NCI-H345 treated with DMSO at 0.1 percent for 48 hours (cell line): ENCODE data around the gene ZFAND5.

Source experiments
- DNase-seq: peaks from one replicate; lab custom pipeline; 2025; ENCODE audit not compliant: unreplicated experiment; lab: John Stamatoyannopoulos, UW

The ZFAND5 gene

GRCh38 chr9:72326641-72327040, 38.4 kb downstream of the ZFAND5 start:
- no peak for DNase-seq

- DNase-seq, result no peak
Observed at GRCh38 chr9:72324974-72325373, 40.0 kb downstream of the ZFAND5 start.

GRCh38 chr9:72322678-72323077, 42.3 kb downstream of the ZFAND5 start:
- DNase-seq, result no peak

- no peak for DNase-seq
Observed at GRCh38 chr9:72322259-72322658, 42.7 kb downstream of the ZFAND5 start.

- no peak for DNase-seq
Observed at GRCh38 chr9:72315510-72316311, 49.3 kb downstream of the ZFAND5 start.

GRCh38 chr9:72315089-72315509, 49.9 kb downstream of the ZFAND5 start:
- DNase-seq, result no peak

- DNase-seq, result no peak
Observed at GRCh38 chr9:72313507-72313906, 51.5 kb downstream of the ZFAND5 start.

GRCh38 chr9:72312386-72312987, 52.5 kb downstream of the ZFAND5 start:
- DNase-seq, result no peak

- no peak for DNase-seq
Observed at GRCh38 chr9:72309364-72310133, 55.5 kb downstream of the ZFAND5 start.

GRCh38 chr9:72306761-72307160, 58.2 kb downstream of the ZFAND5 start:
- no peak for DNase-seq

- no peak for DNase-seq
Observed at GRCh38 chr9:72305707-72306106, 59.3 kb downstream of the ZFAND5 start.

GRCh38 chr9:72305102-72305546, 59.9 kb downstream of the ZFAND5 start:
- no peak for DNase-seq

- no peak for DNase-seq
Observed at GRCh38 chr9:72304538-72304937, 60.5 kb downstream of the ZFAND5 start.
